WTC11 (cell line): ENCODE data around the gene PRR33. TPM values are rescaled to one million over a fixed set of nuclear protein-coding genes. Genes with fewer than 3 reads are reported as not detected.

ENCODE experiments used
- ATAC-seq: fragments of 200-7000 bp; cut with Tn5 transposase; 2 replicates; pipeline ENCODE4 v1.10.0; 2021; ENCODE audit warnings: mild to moderate bottlenecking, moderate library complexity
- CTCF ChIA-PET: fragments of 300-600 bp; sonication (Branson Sonifier 250); formaldehyde crosslinking; loops from one replicate; lab custom pipeline; 2021; ENCODE audit warnings: antibody characterized with exemption; lab: Charles Lee
- POLR2A ChIA-PET: fragments of 350-600 bp; sonication (Branson Sonifier 250); formaldehyde crosslinking; loops from one replicate; lab custom pipeline; 2021; ENCODE audit warnings: antibody characterized with exemption; lab: Charles Lee
- DNase-seq: peaks from one replicate; pipeline ENCODE4 v3.0.0; 2021; ENCODE audit warnings: low spot score
- H3K27ac Mint-ChIP-seq: 2 replicates; pipeline ENCODE4 v1.8.0; 2021; ENCODE audit warnings: mixed read lengths
- H3K27me3 Mint-ChIP-seq: 2 replicates; pipeline ENCODE4 v1.8.0; 2021; ENCODE audit warnings: low read depth, mild to moderate bottlenecking, moderate library complexity, mixed read lengths
- H3K36me3 Mint-ChIP-seq: 2 replicates; pipeline ENCODE4 v1.8.0; 2021; ENCODE audit warnings: mixed read lengths
- H3K4me1 Mint-ChIP-seq: 2 replicates; pipeline ENCODE4 v1.8.0; 2022; ENCODE audit warnings: mixed read lengths
- H3K4me3 Mint-ChIP-seq: 2 replicates; pipeline ENCODE4 v1.8.0; 2021; ENCODE audit warnings: mild to moderate bottlenecking, moderate library complexity, mixed read lengths
- H3K9me3 Mint-ChIP-seq: 2 replicates; pipeline ENCODE4 v1.8.0; 2021; ENCODE audit warnings: mixed read lengths
- CDX4 ChIP-seq: fragments of 250-450 bp; sonication (Bioruptor Pico); IDR thresholded peaks from 2 replicates; pipeline ENCODE4 v1.9.0; 2021; ENCODE audit warnings: moderate library complexity, mild to moderate bottlenecking, inconsistent platforms, borderline replicate concordance
- FOXP1 ChIP-seq: sonication (generic); formaldehyde crosslinking; IDR thresholded peaks from 2 replicates; pipeline ENCODE4 v1.8.0; 2022; ENCODE audit warnings: missing genetic modification reagents, mild to moderate bottlenecking, moderate library complexity, borderline replicate concordance
- GABPB1 ChIP-seq: sonication (generic); formaldehyde crosslinking; IDR thresholded peaks from 2 replicates; pipeline ENCODE4 v1.8.1; 2023; ENCODE audit warnings: mild to moderate bottlenecking, missing genetic modification reagents
- HMGA2 ChIP-seq: fragments of 250-450 bp; sonication (Bioruptor Pico); IDR thresholded peaks from 2 replicates; pipeline ENCODE4 v1.4.0; 2021; ENCODE audit warnings: mild to moderate bottlenecking, moderate library complexity
- IRF2 ChIP-seq: sonication (generic); formaldehyde crosslinking; IDR thresholded peaks from 2 replicates; pipeline ENCODE4 v1.8.0; 2022; ENCODE audit warnings: low read depth, missing genetic modification reagents, borderline replicate concordance
- MXD4 ChIP-seq: fragments of 250-450 bp; sonication (Bioruptor Pico); IDR thresholded peaks from 2 replicates; pipeline ENCODE4 v1.8.0; 2021; ENCODE audit warnings: mild to moderate bottlenecking, moderate library complexity, borderline replicate concordance
- MYBL2 ChIP-seq: sonication (generic); formaldehyde crosslinking; IDR thresholded peaks from 2 replicates; pipeline ENCODE4 v1.8.1; 2023; ENCODE audit warnings: mild to moderate bottlenecking, moderate library complexity, missing genetic modification reagents
- NFATC4 ChIP-seq: fragments of 250-450 bp; sonication (Bioruptor Pico); IDR thresholded peaks from 2 replicates; pipeline ENCODE4 v1.9.0; 2021; ENCODE audit warnings: mild to moderate bottlenecking
- NFE2L1 ChIP-seq: sonication (generic); formaldehyde crosslinking; IDR thresholded peaks from 2 replicates; pipeline ENCODE4 v1.8.1; 2023; ENCODE audit warnings: missing genetic modification reagents
- SP1 ChIP-seq: sonication (generic); formaldehyde crosslinking; conservative IDR thresholded peaks from 2 replicates; pipeline ENCODE4 v1.8.1; 2022; ENCODE audit warnings: missing genetic modification reagents
- TEAD1 ChIP-seq: sonication (generic); formaldehyde crosslinking; IDR thresholded peaks from 2 replicates; pipeline ENCODE4 v1.8.0; 2022; ENCODE audit warnings: mild to moderate bottlenecking, missing genetic modification reagents
- ZBTB21 ChIP-seq: sonication (generic); formaldehyde crosslinking; IDR thresholded peaks from 2 replicates; pipeline ENCODE4 v1.8.1; 2023; ENCODE audit warnings: mild to moderate bottlenecking, missing genetic modification reagents, borderline replicate concordance
- ZNF263 ChIP-seq: sonication (generic); formaldehyde crosslinking; IDR thresholded peaks from 2 replicates; pipeline ENCODE4 v1.8.1; 2022; ENCODE audit warnings: low read depth, mild to moderate bottlenecking, moderate library complexity, missing genetic modification reagents
- total RNA-seq: library from RNA; stranded (reverse); gene quantifications from 3 replicates; pipeline ENCODE4 v1.2.3, GENCODE V29; 2021
- TF ChIP-seq, protein P1 (sequence below): sonication (generic); formaldehyde crosslinking; IDR thresholded peaks from 2 replicates; pipeline ENCODE4 v1.8.0; 2022; ENCODE audit warnings: mild to moderate bottlenecking, missing genetic modification reagents
- TF ChIP-seq, protein P2 (sequence below): sonication (generic); formaldehyde crosslinking; IDR thresholded peaks from 2 replicates; pipeline ENCODE4 v1.8.1; 2023; ENCODE audit warnings: mild to moderate bottlenecking, missing genetic modification reagents
- TF ChIP-seq, protein P3 (sequence below): sonication (generic); formaldehyde crosslinking; conservative IDR thresholded peaks from 2 replicates; pipeline ENCODE4 v1.8.1; 2023; ENCODE audit warnings: mild to moderate bottlenecking, low read depth, missing genetic modification reagents, moderate library complexity
- TF ChIP-seq, protein P4 (sequence below): fragments of 200-600 bp; IDR thresholded peaks from 2 replicates; pipeline ENCODE4 v1.8.0; 2022; ENCODE audit warnings: antibody characterized with exemption
- TF ChIP-seq, protein P5 (sequence below): sonication (generic); formaldehyde crosslinking; IDR thresholded peaks from 2 replicates; pipeline ENCODE4 v1.8.1; 2022; ENCODE audit warnings: missing genetic modification reagents, borderline replicate concordance
- TF ChIP-seq, protein P6 (sequence below): fragments of 250-450 bp; sonication (Bioruptor Pico); IDR thresholded peaks from 2 replicates; pipeline ENCODE4 v1.9.0; 2021; ENCODE audit warnings: mild to moderate bottlenecking

PRR33 gene
- total RNA-seq, 1 experiment from 2014 or later = not detected

- Mint-ChIP-seq H3K9me3 (no peaks in the 10 kb centered on the region), H3K27ac (no peak overlapping the region), H3K36me3 (no peaks in the 10 kb centered on the region), H3K4me3 (no peak overlapping the region), H3K4me1 (no peaks in the 10 kb centered on the region), H3K27me3 (no peaks in the 10 kb centered on the region)
- ChIA-PET CTCF (interaction anchor here (1.0 to 2.2 kb wide), 5 partner anchors 9 to 310 kb away, joined by 3 to 11 read pairs (median 4); no protein-coding TSS in a partner anchor), POLR2A (no interaction called here)
- ATAC-seq (no peak), DNase-seq (no peak)
- TF ChIP-seq IRF2 (no peak), GABPB1 (CRISPR knock-in tag) (peak; percentile 41; the same call in 1 of the 2 replicates), HMGA2 (CRISPR knock-in tag) (no peak)
Observed at GRCh38 chr11:1842149-1843097, 49.3 kb downstream of the PRR33 start.

DNA sequence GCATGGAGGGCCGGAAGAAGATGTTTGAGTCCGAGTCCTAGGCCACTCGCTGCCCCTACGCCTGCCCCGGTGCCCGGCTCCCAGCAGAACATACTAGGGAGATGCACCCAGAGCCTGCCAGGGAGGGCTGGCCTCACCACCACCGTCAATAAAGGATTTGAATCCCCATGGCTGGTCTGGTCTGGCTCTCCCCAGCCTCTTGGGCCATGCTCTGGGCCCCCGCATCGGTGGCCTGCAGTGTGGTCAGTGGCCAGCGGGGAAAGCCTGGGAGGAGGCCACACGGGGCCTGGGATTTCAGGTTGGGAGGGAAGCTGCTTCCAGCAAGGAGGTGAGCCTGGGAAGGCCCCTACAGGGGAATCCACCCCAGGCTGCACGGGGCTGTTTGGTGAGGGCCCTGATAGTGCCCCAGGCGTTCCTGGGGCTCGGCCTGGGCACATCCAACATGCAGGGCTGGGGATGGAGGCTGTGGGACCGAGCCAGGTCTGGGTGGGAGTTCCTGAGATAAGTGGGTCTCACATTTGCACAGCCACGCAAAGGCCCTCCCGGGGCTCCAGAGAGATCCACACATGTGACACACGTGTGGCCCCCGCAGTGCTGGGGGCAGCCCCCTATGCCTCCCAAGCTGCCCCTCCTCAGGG is 50.1 kb downstream of the PRR33 start:
- no peak for DNase-seq
- ChIA-PET POLR2A (no interaction called here), CTCF (interaction anchor here (1.0 to 2.2 kb wide), 11 partner anchors 8 to 311 kb away, joined by 3 to 11 read pairs (median 5); no protein-coding TSS in a partner anchor)
- no peaks in the 10 kb centered on the region for H3K4me1 Mint-ChIP-seq
- no peaks in the 10 kb centered on the region for H3K27me3 Mint-ChIP-seq
- no peak overlapping the region for H3K27ac Mint-ChIP-seq
- no peaks in the 10 kb centered on the region for H3K36me3 Mint-ChIP-seq
- no peak overlapping the region for H3K4me3 Mint-ChIP-seq
- no peak for ATAC-seq
- H3K9me3 Mint-ChIP-seq = no peaks in the 10 kb centered on the region
- TF ChIP-seq CDX4 (CRISPR knock-in tag) (no peak), SP1 (CRISPR knock-in tag) (no peak), ZBTB21 (CRISPR knock-in tag) (no peak), NFATC4 (CRISPR knock-in tag) (no peak), MXD4 (CRISPR knock-in tag) (no peak), ZNF263 (no peak), NFE2L1 (CRISPR knock-in tag) (no peak), MYBL2 (CRISPR knock-in tag) (no peak), TEAD1 (CRISPR knock-in tag) (no peak), FOXP1 (CRISPR knock-in tag) (no peak)
- TF ChIP-seq, protein P1, sequence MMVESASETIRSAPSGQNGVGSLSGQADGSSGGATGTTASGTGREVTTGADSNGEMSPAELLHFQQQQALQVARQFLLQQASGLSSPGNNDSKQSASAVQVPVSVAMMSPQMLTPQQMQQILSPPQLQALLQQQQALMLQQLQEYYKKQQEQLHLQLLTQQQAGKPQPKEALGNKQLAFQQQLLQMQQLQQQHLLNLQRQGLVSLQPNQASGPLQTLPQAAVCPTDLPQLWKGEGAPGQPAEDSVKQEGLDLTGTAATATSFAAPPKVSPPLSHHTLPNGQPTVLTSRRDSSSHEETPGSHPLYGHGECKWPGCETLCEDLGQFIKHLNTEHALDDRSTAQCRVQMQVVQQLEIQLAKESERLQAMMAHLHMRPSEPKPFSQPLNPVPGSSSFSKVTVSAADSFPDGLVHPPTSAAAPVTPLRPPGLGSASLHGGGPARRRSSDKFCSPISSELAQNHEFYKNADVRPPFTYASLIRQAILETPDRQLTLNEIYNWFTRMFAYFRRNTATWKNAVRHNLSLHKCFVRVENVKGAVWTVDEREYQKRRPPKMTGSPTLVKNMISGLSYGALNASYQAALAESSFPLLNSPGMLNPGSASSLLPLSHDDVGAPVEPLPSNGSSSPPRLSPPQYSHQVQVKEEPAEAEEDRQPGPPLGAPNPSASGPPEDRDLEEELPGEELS (CRISPR knock-in tag) = no peak
- TF ChIP-seq, protein P2, sequence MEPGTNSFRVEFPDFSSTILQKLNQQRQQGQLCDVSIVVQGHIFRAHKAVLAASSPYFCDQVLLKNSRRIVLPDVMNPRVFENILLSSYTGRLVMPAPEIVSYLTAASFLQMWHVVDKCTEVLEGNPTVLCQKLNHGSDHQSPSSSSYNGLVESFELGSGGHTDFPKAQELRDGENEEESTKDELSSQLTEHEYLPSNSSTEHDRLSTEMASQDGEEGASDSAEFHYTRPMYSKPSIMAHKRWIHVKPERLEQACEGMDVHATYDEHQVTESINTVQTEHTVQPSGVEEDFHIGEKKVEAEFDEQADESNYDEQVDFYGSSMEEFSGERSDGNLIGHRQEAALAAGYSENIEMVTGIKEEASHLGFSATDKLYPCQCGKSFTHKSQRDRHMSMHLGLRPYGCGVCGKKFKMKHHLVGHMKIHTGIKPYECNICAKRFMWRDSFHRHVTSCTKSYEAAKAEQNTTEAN (CRISPR knock-in tag) = no peak
- TF ChIP-seq, protein P3, sequence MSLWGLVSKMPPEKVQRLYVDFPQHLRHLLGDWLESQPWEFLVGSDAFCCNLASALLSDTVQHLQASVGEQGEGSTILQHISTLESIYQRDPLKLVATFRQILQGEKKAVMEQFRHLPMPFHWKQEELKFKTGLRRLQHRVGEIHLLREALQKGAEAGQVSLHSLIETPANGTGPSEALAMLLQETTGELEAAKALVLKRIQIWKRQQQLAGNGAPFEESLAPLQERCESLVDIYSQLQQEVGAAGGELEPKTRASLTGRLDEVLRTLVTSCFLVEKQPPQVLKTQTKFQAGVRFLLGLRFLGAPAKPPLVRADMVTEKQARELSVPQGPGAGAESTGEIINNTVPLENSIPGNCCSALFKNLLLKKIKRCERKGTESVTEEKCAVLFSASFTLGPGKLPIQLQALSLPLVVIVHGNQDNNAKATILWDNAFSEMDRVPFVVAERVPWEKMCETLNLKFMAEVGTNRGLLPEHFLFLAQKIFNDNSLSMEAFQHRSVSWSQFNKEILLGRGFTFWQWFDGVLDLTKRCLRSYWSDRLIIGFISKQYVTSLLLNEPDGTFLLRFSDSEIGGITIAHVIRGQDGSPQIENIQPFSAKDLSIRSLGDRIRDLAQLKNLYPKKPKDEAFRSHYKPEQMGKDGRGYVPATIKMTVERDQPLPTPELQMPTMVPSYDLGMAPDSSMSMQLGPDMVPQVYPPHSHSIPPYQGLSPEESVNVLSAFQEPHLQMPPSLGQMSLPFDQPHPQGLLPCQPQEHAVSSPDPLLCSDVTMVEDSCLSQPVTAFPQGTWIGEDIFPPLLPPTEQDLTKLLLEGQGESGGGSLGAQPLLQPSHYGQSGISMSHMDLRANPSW (CRISPR knock-in tag) = no peak
- TF ChIP-seq, protein P4, sequence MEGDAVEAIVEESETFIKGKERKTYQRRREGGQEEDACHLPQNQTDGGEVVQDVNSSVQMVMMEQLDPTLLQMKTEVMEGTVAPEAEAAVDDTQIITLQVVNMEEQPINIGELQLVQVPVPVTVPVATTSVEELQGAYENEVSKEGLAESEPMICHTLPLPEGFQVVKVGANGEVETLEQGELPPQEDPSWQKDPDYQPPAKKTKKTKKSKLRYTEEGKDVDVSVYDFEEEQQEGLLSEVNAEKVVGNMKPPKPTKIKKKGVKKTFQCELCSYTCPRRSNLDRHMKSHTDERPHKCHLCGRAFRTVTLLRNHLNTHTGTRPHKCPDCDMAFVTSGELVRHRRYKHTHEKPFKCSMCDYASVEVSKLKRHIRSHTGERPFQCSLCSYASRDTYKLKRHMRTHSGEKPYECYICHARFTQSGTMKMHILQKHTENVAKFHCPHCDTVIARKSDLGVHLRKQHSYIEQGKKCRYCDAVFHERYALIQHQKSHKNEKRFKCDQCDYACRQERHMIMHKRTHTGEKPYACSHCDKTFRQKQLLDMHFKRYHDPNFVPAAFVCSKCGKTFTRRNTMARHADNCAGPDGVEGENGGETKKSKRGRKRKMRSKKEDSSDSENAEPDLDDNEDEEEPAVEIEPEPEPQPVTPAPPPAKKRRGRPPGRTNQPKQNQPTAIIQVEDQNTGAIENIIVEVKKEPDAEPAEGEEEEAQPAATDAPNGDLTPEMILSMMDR = no peak
- TF ChIP-seq, protein P5, sequence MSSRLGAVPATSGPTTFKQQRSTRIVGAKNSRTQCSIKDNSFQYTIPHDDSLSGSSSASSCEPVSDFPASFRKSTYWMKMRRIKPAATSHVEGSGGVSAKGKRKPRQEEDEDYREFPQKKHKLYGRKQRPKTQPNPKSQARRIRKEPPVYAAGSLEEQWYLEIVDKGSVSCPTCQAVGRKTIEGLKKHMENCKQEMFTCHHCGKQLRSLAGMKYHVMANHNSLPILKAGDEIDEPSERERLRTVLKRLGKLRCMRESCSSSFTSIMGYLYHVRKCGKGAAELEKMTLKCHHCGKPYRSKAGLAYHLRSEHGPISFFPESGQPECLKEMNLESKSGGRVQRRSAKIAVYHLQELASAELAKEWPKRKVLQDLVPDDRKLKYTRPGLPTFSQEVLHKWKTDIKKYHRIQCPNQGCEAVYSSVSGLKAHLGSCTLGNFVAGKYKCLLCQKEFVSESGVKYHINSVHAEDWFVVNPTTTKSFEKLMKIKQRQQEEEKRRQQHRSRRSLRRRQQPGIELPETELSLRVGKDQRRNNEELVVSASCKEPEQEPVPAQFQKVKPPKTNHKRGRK (CRISPR knock-in tag) = no peak
- TF ChIP-seq, protein P6, sequence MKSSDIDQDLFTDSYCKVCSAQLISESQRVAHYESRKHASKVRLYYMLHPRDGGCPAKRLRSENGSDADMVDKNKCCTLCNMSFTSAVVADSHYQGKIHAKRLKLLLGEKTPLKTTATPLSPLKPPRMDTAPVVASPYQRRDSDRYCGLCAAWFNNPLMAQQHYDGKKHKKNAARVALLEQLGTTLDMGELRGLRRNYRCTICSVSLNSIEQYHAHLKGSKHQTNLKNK (CRISPR knock-in tag) = no peak
